GOT3 (cell line): ENCODE measurements around the gene AKAP6.

ENCODE experiments used
- DNase-seq: peaks from one replicate; lab custom pipeline; 2025; ENCODE audit warnings: mixed read lengths; lab: John Stamatoyannopoulos, UW

Gene AKAP6

DNA sequence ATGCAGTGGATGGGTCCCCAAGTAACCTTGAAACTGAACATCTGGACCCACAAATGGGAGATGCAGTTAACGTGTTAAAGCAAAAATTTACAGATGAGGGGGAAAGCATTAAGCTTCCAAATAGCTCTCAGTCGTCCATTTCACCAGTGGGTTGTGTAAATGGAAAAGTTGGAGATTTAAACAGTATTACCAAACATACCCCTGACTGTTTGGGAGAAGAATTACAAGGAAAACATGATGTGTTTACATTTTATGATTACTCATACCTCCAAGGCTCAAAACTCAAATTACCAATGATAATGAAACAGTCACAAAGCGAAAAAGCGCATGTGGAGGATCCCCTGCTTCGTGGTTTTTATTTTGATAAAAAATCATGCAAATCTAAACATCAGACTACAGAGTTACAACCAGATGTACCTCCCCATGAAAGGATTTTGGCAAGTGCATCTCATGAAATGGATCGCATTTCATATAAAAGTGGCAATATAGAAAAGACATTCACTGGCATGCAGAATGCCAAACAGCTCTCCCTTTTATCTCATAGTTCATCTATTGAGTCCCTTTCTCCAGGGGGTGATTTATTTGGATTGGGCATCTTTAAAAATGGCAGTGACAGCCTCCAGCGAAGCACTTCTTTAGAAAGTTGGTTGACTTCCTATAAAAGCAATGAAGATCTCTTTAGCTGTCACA lies 493.0 kb downstream of the AKAP6 start:
- no peak for DNase-seq

- no peak for DNase-seq
These were observed 494.6 kb downstream of the AKAP6 start for GRCh38 chr14:32823706-32824105.

- no peak for DNase-seq
These were observed 495.1 kb downstream of the AKAP6 start for GRCh38 chr14:32824195-32824594.

- no peak for DNase-seq
These were observed 496.0 kb downstream of the AKAP6 start for GRCh38 chr14:32825058-32825457.

- no peak for DNase-seq
These were observed 497.4 kb downstream of the AKAP6 start for GRCh38 chr14:32826404-32827082.

DNA sequence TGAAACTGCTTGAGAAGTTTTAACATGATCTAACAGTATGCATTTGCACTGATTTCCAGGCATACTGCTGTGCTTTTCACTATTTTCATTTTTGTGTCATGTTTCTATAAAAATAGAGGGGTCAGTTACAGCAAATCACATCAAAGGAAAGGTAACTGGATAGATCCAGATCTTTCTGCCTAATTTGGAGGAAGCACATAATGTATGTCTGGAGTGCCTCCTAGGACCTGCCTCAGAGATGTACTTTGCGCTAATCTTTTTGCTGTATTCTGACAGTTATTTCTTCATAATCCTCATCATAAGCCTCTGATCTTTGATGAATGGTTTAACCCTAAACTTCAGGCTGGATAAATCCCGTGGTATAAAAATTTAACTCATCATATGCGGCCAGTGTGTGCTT lies 498.4 kb downstream of the AKAP6 start:
- no peak for DNase-seq

GRCh38 chr14:32835924-32836323 lies 506.8 kb downstream of the AKAP6 start:
- no peak for DNase-seq

DNA sequence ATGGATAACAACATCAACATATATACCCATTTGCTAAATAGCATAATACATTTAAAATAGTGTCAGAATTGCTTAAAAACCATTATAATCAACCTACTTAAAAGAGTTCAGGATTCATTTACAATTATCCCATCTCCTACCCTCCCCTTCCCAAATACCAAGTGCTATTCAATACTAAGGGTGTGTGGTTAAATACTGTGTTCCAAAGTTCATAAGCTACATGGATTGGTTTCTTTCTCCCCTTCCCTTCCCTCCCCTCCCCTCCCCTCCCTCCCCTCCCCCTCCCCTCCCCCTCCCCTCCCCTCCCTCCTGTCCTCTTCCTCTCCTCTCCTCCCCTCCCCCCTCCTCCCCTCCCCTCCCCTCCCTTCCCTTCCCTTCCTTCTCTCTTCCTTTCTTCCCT lies 512.6 kb downstream of the AKAP6 start:
- DNase-seq, result no peak

DNA sequence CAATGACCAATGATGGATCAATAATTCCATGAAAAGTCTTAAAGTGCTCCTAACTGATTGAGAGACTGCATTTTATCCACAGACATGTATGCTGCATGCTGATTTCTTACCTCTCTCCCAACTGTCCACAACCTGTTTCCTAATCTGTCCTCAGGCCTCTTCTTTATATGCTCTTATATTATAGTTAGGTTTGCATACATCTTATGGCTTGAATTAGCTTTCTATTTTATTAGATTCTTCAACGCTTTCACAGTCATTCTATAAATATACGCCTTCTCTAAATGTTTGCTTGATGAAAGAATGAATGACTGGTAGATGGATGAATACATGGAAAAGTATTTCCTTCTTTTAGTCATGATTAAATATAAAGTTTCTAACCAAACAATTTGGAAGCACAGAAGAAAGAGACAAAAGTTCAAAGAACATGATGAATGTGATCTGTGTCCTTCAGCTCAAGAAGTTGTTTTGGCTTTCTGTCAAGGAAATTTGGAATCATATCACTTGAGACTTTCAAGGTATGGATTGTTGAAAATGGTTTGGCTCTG lies 517.8 kb downstream of the AKAP6 start:
- no peak for DNase-seq

DNA sequence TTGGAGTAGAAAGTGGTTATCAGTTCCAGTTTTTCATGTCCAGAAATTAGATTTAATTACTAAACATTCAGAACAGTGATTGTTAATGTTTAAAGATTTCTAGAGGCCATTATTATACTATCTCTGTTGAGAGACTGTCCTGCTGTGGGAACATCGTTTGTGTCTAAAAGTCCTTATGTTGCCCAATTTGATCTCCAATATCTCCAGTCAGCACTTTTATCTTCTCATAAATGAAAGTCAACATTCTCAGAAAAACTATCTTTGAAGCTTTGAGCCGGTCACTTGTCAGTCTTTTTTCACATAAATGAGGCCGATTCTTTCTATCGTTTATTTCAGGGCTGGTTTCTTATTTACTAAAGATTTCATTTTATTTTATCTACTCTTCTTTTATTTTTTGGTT lies 518.8 kb downstream of the AKAP6 start:
- no peak for DNase-seq

DNA sequence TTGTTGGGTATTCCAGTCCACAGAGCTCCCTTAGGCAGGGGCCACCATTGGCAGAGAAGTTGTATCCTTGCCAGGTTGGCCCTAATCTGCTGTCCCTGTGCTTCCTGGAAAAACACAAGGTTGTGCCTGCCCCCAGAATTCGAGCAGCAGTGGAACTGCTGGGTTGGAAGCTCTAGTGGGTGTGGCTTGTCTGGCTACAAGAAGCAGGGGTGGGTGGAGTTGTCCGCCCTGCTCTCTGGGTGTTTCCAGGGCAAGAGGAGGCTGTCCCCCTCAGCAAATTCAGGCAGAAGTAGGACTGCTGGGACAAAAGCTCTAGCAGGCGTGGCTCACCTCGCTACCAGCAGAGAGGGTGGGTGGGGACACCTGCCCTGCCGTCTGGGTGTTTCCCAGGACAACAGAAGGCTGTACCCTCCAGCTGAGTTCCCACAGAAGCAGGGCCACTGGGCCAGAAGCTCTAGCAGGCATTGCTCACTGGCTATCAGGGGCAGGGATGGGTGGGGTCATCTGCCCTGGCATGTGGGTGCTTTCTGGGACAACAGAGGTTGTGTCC lies 536.8 kb downstream of the AKAP6 start:
- no peak for DNase-seq

- DNase-seq, result no peak
These were observed 554.1 kb downstream of the AKAP6 start for GRCh38 chr14:32883188-32883587.
